Esophagus squamous epithelium (tissue), 5 donors: ENCODE measurements around the gene AGR2. TPM values are rescaled to one million over a fixed set of nuclear protein-coding genes. Genes with fewer than 3 reads are reported as not detected.
"Not testable (repeated sequence)": the region's sequence is repeated elsewhere in the genome, so short reads cannot be mapped to it uniquely, and the experiment has no call there.

Experiments used
- DNase-seq: peaks from one replicate; lab custom pipeline; 2025; lab: John Stamatoyannopoulos, UW
- H3K27ac ChIP-seq, 4 donors: fragments of 200-600 bp; sonication (generic); one replicate each; pipeline ENCODE4 v1.5.1; 2016 to 2019; ENCODE audit warnings: mild to moderate bottlenecking in 1 of 4
- H3K27me3 ChIP-seq, 4 donors: fragments of 200-600 bp; sonication (generic); 1 replicate in 3 of 4; 2 replicates in 1 of 4; pipeline versions ENCODE4 v1.5.1 to v1.6.0; 2017 to 2021; ENCODE audit warnings: antibody characterized with exemption in 1 of 4
- H3K36me3 ChIP-seq, 3 donors: fragments of 200-600 bp; sonication (generic); one replicate each; pipeline ENCODE4 v1.5.1; 2016 to 2019
- H3K4me1 ChIP-seq, 3 donors: fragments of 200-600 bp; sonication (generic); one replicate each; pipeline ENCODE4 v1.5.1; 2017 to 2019
- H3K4me3 ChIP-seq, 4 donors: fragments of 200-600 bp; sonication (generic); 1 replicate in 3 of 4; 2 replicates in 1 of 4; pipeline ENCODE4 v1.5.1; 2016 to 2019; ENCODE audit warnings: mild to moderate bottlenecking in 2 of 4, moderate library complexity in 1 of 4
- H3K9me3 ChIP-seq, 3 donors: fragments of 200-600 bp; sonication (generic); one replicate each; pipeline ENCODE4 v1.5.1; 2016 to 2019
- POLR2A ChIP-seq, 4 donors: fragments of 450-650 bp; IDR thresholded peaks; one replicate each; pipeline ENCODE4 v1.6.1; 2017; ENCODE audit warnings: antibody characterized with exemption in 4 of 4, mild to moderate bottlenecking in 4 of 4, moderate library complexity in 3 of 4
- WGBS, 2 donors: methylation state at CpG; one replicate each; pipeline ENCODE4 v1.1.5; 2018; 5-methylcytosine and 5-hydroxymethylcytosine counted together
- intact Hi-C: fragments of 100-400 bp; cut with DNase I; formaldehyde crosslinking; loops from one replicate; pipeline ENCODE4 v1.15.0; 2022
- total RNA-seq, 4 donors: library from RNA; depleted of rRNA; stranded (reverse); fragments of >200 nt; gene quantifications; one replicate each; pipeline ENCODE4 v1.1.0, GENCODE V29; 2016
- TF ChIP-seq, protein P1 (sequence below), 6 experiments: fragments of 450-650 bp in 4 of 6; fragments of 200-600 bp in 2 of 6; sonication (generic) in 2 of 6; IDR thresholded peaks; one replicate each; pipeline ENCODE4 v1.5.1; 2016 to 2019; ENCODE audit warnings: antibody characterized with exemption in 6 of 6, mild to moderate bottlenecking in 4 of 6, moderate library complexity in 4 of 6
- donor health status: DM: yes; HTN: yes; CAD: no.

The AGR2 gene
- total RNA-seq, 4 donors from 2014 or later, result 1.6 to 12.4 (median 3.9) TPM

DNA sequence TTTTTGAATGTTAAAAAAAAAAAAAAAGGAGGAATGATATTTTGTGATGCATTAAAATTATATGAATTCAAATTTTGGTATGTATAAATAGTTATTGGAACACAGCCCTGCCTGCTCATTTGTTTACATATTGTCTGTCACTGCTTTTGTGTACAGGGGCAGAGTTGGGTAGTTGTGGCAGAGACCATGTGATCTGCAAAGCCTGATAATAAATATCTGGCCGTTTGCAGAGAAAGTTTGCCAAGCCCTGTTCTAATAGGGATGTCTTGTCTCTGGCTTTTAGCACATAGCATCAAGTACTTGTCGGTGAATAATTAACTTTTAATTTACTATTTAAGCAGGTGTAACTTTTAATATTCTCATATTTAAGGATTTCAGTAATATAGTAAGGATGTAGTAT lies 31.5 kb downstream of the AGR2 start:
- TF ChIP-seq POLR2A (IDR thresholded peaks at IDR 0.05), result no peak
- TF ChIP-seq, protein P1, sequence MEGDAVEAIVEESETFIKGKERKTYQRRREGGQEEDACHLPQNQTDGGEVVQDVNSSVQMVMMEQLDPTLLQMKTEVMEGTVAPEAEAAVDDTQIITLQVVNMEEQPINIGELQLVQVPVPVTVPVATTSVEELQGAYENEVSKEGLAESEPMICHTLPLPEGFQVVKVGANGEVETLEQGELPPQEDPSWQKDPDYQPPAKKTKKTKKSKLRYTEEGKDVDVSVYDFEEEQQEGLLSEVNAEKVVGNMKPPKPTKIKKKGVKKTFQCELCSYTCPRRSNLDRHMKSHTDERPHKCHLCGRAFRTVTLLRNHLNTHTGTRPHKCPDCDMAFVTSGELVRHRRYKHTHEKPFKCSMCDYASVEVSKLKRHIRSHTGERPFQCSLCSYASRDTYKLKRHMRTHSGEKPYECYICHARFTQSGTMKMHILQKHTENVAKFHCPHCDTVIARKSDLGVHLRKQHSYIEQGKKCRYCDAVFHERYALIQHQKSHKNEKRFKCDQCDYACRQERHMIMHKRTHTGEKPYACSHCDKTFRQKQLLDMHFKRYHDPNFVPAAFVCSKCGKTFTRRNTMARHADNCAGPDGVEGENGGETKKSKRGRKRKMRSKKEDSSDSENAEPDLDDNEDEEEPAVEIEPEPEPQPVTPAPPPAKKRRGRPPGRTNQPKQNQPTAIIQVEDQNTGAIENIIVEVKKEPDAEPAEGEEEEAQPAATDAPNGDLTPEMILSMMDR (IDR thresholded peaks at IDR 0.05), result no peak
- no peaks in the 10 kb centered on the region for H3K27me3 ChIP-seq
- H3K27ac ChIP-seq, result no peak overlapping the region
- DNase-seq, result no peak
- 60 to 65% methylated on average over 2 of the region's 2 CpGs for WGBS, 2 donors
- peaks cover 0 to 19% (median 4%) of the 10 kb centered on the region in 3 donors for H3K4me1 ChIP-seq
- H3K36me3 ChIP-seq, result no peaks in the 10 kb centered on the region
- H3K9me3 ChIP-seq, result no peaks in the 10 kb centered on the region
- no peak overlapping the region for H3K4me3 ChIP-seq
- intact Hi-C loops, result no loop called here

DNA sequence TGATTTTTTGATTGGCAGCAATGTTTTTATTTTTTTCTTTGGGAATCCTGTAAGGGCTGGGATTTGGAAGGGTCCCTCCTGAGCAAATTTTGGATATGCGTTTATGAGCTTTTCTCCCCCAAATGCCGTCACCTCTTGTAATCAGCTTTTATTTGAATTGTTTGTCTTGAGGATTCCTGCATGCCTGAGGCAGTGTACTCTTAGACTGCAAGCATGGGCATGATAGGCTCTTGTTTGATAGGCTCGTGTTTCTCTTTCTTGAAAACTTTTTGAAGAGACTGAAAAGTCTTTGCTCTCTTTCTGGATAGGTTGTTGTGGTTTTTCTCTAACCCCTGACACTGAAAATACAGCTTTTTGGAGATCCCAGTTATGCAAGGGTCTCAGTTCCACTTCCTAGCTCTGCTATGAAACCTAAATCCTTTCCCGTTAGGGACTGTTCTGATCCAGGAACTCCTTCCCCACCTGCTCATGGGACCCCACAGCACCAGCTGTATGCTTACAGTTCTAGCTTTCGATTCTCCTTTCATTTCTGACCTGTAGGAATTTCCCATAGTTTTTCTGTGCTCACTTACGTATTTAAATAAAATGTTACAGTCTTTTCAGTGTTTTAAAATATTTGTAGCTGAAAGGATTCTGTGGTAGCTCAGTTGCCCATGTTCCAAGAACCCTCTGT lies 34.0 kb downstream of the AGR2 start:
- H3K27me3 ChIP-seq, result no peaks in the 10 kb centered on the region
- no peaks in the 10 kb centered on the region for H3K9me3 ChIP-seq
- intact Hi-C loops, result no loop called here
- H3K36me3 ChIP-seq, result no peaks in the 10 kb centered on the region
- peak overlapping the region in 2 of 4 donors; percentile 5 to 37 for H3K4me3 ChIP-seq
- TF ChIP-seq POLR2A (IDR thresholded peaks at IDR 0.05), result no peak
- TF ChIP-seq, protein P1 (IDR thresholded peaks at IDR 0.05), result no peak
- 43 to 48% methylated on average over 6 of the region's 6 CpGs for WGBS, 2 donors
- H3K27ac ChIP-seq, result peak overlapping the region in 3 of 4 donors; percentile 10 to 60 (median 49)
- peaks cover 0 to 26% (median 6%) of the 10 kb centered on the region in 3 donors for H3K4me1 ChIP-seq
- DNase-seq, result no peak

DNA sequence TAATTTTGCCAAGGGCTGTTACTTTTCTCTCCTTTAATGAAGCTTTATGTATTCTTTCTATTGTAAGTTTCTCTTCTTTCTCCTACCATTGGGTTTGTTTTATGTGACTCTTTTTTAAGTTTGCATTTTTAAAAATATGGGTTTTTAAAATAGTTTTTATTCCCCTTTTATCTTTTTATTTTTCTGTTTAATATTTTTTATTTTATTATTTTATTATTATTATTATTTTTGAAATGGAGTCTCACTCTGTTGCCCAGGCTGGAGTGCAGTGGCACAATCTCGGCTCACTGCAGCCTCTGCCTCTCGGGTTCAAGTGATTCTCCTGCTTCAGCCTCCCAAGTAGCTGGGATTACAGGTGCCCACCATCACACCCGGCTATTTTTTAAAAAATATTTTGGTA lies 34.8 kb downstream of the AGR2 start:
- 87 to 100% methylated on average over 3 of the region's 3 CpGs for WGBS, 2 donors
- H3K9me3 ChIP-seq, H3K27ac ChIP-seq, intact Hi-C loops, H3K4me3 ChIP-seq, DNase-seq, H3K36me3 ChIP-seq, H3K27me3 ChIP-seq: not testable (repeated sequence)
- peaks cover 0 to 34% (median 12%) of the 10 kb centered on the region in 3 donors for H3K4me1 ChIP-seq

DNA sequence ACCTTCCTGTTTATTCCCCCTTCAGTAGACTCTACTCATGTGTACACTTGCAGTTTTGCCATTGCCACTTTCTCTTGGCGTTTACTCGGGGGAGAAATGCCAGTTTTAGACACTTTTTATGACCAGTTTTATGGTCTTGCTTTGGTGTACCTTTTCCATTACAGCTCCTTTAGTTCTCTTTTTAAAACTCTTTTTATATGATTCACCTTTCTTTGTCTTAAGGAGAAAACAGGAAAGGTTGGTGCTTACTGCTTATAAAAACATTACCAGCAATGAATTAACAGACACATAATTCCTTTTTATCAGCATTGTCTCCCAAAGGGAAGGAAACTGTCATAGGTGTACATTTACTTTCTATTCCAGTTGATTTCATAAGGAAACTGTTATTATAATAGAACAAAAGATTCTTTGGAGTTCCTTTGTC lies 39.4 kb downstream of the AGR2 start:
- intact Hi-C loops, result no loop called here
- Histone ChIP-seq H3K27ac (peak overlapping the region in 2 of 4 donors; percentile 43 to 50), H3K36me3 (no peaks in the 10 kb centered on the region), H3K27me3 (no peaks in the 10 kb centered on the region), H3K4me3 (no peak overlapping the region), H3K4me1 (peaks cover 0 to 25% (median 12%) of the 10 kb centered on the region in 3 donors), H3K9me3 (no peaks in the 10 kb centered on the region)
- 32 to 51% methylated on average over 2 of the region's 2 CpGs for WGBS, 2 donors
- DNase-seq, result no peak
- TF ChIP-seq POLR2A (IDR thresholded peaks at IDR 0.05), result no peak

DNA sequence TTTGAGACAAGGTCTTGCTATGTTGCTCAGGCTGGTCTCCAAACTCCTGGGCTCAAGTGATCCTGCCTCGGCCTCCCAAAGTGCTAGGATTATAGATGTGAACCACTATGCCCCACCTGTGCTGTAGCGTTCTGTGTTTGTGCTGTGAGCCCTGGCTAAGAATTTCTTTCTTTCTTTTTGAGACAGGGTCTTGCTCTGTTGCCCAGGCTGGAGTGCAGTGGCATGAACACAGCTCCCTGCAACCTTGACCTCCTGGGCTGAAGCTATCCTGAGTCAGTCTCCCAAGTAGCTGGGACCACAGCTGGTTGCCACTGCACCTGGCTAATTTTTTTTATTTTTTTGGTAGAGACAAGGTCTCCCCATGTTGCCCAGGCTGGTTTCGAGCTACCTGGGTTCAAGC lies 39.9 kb downstream of the AGR2 start:
- peaks cover 0 to 21% (median 9%) of the 10 kb centered on the region in 3 donors for H3K4me1 ChIP-seq
- no peak for TF ChIP-seq POLR2A (IDR thresholded peaks at IDR 0.05)
- TF ChIP-seq, protein P1 (IDR thresholded peaks at IDR 0.05), result no peak
- H3K27me3 ChIP-seq, result no peaks in the 10 kb centered on the region
- H3K36me3 ChIP-seq, result no peaks in the 10 kb centered on the region
- no peaks in the 10 kb centered on the region for H3K9me3 ChIP-seq
- H3K4me3 ChIP-seq, result no peak overlapping the region
- 75 to 83% methylated on average over 3 of the region's 3 CpGs for WGBS, 2 donors
- intact Hi-C loops, result no loop called here
- peak overlapping the region in 2 of 4 donors; percentile 43 to 50 for H3K27ac ChIP-seq
- no peak for DNase-seq

DNA sequence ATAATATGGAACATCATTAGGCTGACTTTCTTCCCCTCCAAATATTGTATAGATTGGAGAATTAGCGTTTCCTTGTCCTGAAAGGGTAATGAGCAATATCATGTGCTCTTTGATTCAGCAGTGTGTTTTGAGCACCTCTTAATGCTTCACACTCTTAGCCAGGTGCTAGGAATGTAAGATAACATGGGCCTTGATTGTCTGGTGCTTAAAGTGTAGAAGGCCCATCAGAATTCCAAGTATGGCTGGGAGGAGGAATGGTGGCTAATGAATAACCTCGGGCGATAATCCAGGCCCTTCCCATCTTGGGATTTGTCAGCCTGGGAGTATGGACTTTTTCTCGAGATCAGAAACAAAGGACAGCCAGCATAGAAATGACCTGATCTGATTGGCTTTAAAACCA lies 42.6 kb downstream of the AGR2 start:
- Histone ChIP-seq H3K9me3 (no peaks in the 10 kb centered on the region), H3K4me1 (peaks cover 0 to 21% (median 9%) of the 10 kb centered on the region in 3 donors), H3K27me3 (no peaks in the 10 kb centered on the region), H3K4me3 (no peak overlapping the region), H3K36me3 (no peaks in the 10 kb centered on the region), H3K27ac (no peak overlapping the region)
- TF ChIP-seq, protein P1 (IDR thresholded peaks at IDR 0.05), result no peak
- TF ChIP-seq POLR2A (IDR thresholded peaks at IDR 0.05), result no peak
- DNase-seq, result no peak
- intact Hi-C loops, result no loop called here
- 81 to 87% methylated on average over 4 of the region's 4 CpGs for WGBS, 2 donors
